Spinal cord (tissue), 10 donors: Measurements from ENCODE around the gene RNH1. TPM values are rescaled to one million over a fixed set of nuclear protein-coding genes. Genes with fewer than 3 reads are reported as not detected.
A peak's percentile ranks its signal among the peaks of the same experiment; 100 is the strongest.

Experiments
- DNase-seq, 6 donors: peaks; one replicate each; pipeline versions ENCODE4 v3.0.0 to v3.0.0-alpha.2; 2013 to 2015; ENCODE audit warnings: low spot score in 6 of 6, low read depth in 4 of 6
- H3K27ac ChIP-seq: one replicate; pipeline ENCODE4 v1.5.1; 2013; ENCODE audit warnings: low read depth, low read length, control low read depth
- H3K27me3 ChIP-seq: one replicate; pipeline ENCODE4 v1.6.1; 2013; ENCODE audit warnings: low read length; ENCODE audit not compliant: control insufficient read depth, insufficient read depth
- H3K36me3 ChIP-seq: one replicate; pipeline ENCODE4 v1.6.1; 2013; ENCODE audit warnings: low read length; ENCODE audit not compliant: control insufficient read depth, insufficient read depth
- H3K4me1 ChIP-seq: one replicate; pipeline ENCODE4 v1.6.1; 2013; ENCODE audit warnings: low read length; ENCODE audit not compliant: control insufficient read depth, insufficient read depth
- H3K4me3 ChIP-seq: one replicate; pipeline ENCODE4 v1.5.1; 2013; ENCODE audit warnings: low read depth, low read length, control low read depth
- H3K9me3 ChIP-seq: one replicate; pipeline ENCODE4 v1.6.1; 2013; ENCODE audit warnings: low read length; ENCODE audit not compliant: control insufficient read depth, insufficient read depth
- WGBS: methylation state at CpG from one replicate; pipeline ENCODE4 v1.1.5; 2013; ENCODE audit warnings: missing lambda C conversion rate; ENCODE audit not compliant: insufficient coverage; 5-methylcytosine and 5-hydroxymethylcytosine counted together
- polyA plus RNA-seq, 2 donors: library from polyadenylated mRNA; unstranded; fragments of 120-200 nt; gene quantifications; one replicate each; pipeline ENCODE4 v1.2.1, GENCODE V29; 2013; ENCODE audit not compliant: insufficient read length in 2 of 2
- total RNA-seq, 2 donors: library from RNA; depleted of rRNA in 1 of 2; stranded (reverse); fragments of 120-200 nt in 1 of 2; fragments of >200 nt in 1 of 2; gene quantifications; one replicate each; pipeline versions ENCODE4 v1.2.3 to v1.2.4, GENCODE V29; 2013 to 2014
- donor health status: healthy.

RNH1 gene
- total and polyA plus RNA-seq, 4 donors, result 62.8 to 119 (median 94.7) TPM

GRCh38 chr11:460331-461199 lies 46.5 kb downstream of the RNH1 start:
- no peaks in the 10 kb centered on the region for H3K9me3 ChIP-seq
- peaks cover 76% of the 10 kb centered on the region for H3K36me3 ChIP-seq
- H3K4me3 ChIP-seq, result peak overlapping the region; percentile 2
- WGBS, result 89% methylated on average over 41 of the region's 41 CpGs
- H3K4me1 ChIP-seq, result no peaks in the 10 kb centered on the region
- peak in 1 of 6 donors; percentile 36 for DNase-seq
- no peaks in the 10 kb centered on the region for H3K27me3 ChIP-seq
- H3K27ac ChIP-seq, result peak overlapping the region; percentile 80

DNA sequence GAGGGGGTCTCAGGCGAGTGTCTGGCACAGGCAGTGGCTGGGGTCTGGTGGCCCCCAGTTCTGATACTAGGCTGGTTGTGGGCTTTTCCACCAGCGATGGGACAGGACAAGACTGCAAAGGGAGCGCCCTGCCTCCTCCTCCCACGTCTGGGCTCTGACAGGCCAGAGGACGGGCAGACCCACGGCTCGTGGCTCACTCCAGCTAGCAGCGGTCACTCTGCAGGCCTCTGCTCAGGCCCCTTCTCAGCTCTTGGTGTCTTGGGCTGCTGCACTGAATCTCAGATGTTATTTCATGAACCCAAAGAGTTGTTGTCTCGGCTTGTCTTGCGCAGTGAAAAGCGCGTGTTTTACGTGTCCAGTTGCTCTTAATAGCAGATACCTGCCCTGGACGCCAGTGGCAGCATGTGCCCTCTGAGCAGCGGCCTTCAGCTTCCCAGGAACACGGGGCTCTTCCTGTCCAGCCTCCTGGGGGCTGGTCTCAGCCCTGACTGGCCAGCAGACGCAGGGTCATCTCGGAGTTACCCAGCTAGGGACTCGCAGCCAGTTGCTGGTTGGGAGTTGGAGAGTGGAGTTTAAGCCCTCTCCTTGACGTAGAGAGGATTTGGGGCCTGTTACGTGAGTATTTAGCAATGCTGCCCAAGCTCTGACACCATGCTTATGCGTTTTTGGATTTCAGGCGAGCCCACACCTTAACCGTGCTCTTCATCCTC lies 47.4 kb downstream of the RNH1 start:
- 95% methylated on average over 24 of the region's 24 CpGs for WGBS
- no peaks in the 10 kb centered on the region for H3K4me1 ChIP-seq
- no peak overlapping the region for H3K4me3 ChIP-seq
- H3K9me3 ChIP-seq, result no peaks in the 10 kb centered on the region
- peak overlapping the region; percentile 80 for H3K27ac ChIP-seq
- DNase-seq, result no peak
- H3K36me3 ChIP-seq, result peaks cover 80% of the 10 kb centered on the region
- no peaks in the 10 kb centered on the region for H3K27me3 ChIP-seq

DNA sequence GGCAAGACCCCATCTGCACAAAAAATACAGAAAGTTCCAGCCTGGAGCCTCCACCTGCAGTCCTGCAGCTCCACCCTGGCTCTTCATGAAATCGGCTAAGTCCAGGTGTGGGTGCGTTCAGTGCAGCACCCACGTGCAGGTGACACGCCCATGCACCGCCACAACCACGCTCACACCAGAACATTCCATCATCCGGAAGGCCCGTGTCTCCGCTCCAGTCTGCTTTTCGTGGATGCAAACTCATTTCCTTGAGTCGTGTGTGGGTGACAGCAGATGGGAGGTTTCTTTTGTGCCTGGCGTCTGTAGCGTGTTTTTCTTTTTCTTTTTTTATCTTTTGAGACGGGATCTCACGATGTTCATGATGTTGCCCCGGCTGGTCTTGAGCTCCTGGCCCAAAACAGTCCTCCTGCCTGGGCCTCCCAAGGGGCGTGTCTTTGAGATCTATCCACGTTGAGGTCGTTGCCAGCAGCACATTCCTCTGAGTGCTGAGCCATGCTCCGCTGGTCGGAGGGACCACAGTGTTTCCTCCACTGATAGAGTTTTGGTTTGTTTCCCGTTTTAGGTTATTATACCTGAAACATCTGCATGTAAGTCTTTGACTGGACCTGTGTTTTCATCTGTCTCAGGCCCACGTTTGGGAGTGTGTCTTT lies 49.8 kb downstream of the RNH1 start:
- H3K27me3 ChIP-seq, result no peaks in the 10 kb centered on the region
- H3K4me3 ChIP-seq, result no peak overlapping the region
- no peak for DNase-seq
- peaks cover 2% of the 10 kb centered on the region for H3K4me1 ChIP-seq
- no peak overlapping the region for H3K27ac ChIP-seq
- H3K36me3 ChIP-seq, result peaks cover 78% of the 10 kb centered on the region
- no peaks in the 10 kb centered on the region for H3K9me3 ChIP-seq
- 79% methylated on average over 15 of the region's 23 CpGs for WGBS

DNA sequence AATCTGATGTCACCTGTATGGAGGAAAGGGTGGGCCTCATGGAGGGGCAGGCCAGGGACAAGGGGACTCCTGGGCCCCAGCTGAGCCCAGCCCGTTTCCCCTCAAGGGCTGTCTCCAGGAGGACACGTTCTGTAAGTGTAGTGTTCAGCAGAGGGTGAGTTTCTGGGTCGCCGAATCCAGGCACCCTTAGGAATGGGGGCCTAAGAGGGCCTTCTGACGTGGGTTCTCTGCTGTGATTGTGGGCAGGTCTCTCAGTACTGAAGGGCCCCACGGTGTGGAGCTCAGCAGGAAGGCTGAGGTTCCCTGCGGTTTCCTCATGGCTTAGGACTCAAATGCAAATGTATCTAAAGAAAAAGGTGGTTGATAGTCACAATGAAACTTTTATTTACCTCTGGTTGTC lies 50.5 kb downstream of the RNH1 start:
- peaks cover 78% of the 10 kb centered on the region for H3K36me3 ChIP-seq
- WGBS, result 60% methylated on average over 6 of the region's 7 CpGs
- H3K9me3 ChIP-seq, result no peaks in the 10 kb centered on the region
- no peak overlapping the region for H3K27ac ChIP-seq
- no peaks in the 10 kb centered on the region for H3K27me3 ChIP-seq
- no peak overlapping the region for H3K4me3 ChIP-seq
- DNase-seq, result no peak
- H3K4me1 ChIP-seq, result peaks cover 9% of the 10 kb centered on the region

GRCh38 chr11:455566-456147 lies 51.4 kb downstream of the RNH1 start:
- DNase-seq, result no peak
- H3K4me1 ChIP-seq, result peaks cover 17% of the 10 kb centered on the region
- WGBS, result 84% methylated on average over 13 of the region's 23 CpGs
- peaks cover 73% of the 10 kb centered on the region for H3K36me3 ChIP-seq
- H3K27me3 ChIP-seq, result no peaks in the 10 kb centered on the region
- H3K27ac ChIP-seq, result no peak overlapping the region
- H3K9me3 ChIP-seq, result no peaks in the 10 kb centered on the region
- no peak overlapping the region for H3K4me3 ChIP-seq

DNA sequence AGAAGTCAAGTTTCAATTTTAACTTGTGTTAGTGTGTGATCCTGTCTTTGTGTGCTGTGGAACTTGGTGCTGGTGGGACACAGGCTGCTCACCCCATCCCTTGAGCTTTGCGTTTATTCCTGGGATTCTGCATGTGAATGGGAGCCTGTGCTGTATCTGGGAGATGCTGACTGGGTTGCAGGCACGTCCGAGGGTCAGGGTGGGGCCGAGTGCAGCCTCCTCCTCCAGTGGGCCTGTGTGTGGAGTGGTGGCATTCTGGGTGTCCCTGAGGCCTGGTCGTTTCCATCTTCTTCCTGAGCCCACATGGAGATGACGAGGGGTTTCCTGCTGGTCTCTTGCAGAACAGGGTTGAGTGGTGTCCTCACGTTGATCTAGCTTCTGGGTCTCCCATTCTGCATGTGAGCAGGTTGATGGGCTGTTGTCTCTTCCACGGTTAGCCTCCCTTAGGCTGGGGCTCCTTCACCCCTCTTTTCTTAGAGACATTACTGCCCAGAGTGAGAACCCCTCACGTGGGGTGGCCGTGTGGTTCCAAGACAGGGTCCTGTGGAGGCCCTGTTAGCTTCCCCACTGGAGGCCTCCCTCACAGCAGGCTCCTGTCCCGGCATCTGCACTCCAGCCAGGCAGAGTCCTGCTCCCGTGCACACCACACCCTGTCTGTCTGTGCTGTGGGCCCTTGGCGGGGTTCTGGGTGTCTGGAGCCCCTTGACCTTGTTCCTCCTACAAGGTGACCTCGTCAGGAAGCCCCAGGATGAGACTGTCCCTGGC lies 52.1 kb downstream of the RNH1 start:
- Histone ChIP-seq H3K27me3 (no peaks in the 10 kb centered on the region), H3K4me1 (peaks cover 17% of the 10 kb centered on the region), H3K36me3 (peaks cover 67% of the 10 kb centered on the region), H3K27ac (no peak overlapping the region), H3K4me3 (no peak overlapping the region), H3K9me3 (no peaks in the 10 kb centered on the region)
- no peak for DNase-seq
- 76% methylated on average over 14 of the region's 14 CpGs for WGBS

GRCh38 chr11:454043-454442 lies 53.0 kb downstream of the RNH1 start:
- 96% methylated on average over 9 of the region's 9 CpGs for WGBS

GRCh38 chr11:453564-453963 lies 53.5 kb downstream of the RNH1 start:
- no peak for DNase-seq
- no peaks in the 10 kb centered on the region for H3K9me3 ChIP-seq
- H3K27ac ChIP-seq, result no peak overlapping the region
- no peaks in the 10 kb centered on the region for H3K27me3 ChIP-seq
- 91% methylated on average over 13 of the region's 13 CpGs for WGBS
- H3K4me1 ChIP-seq, result peaks cover 29% of the 10 kb centered on the region
- no peak overlapping the region for H3K4me3 ChIP-seq
- peaks cover 59% of the 10 kb centered on the region for H3K36me3 ChIP-seq

More at GRCh38 chr11:454043-454442, 53.0 kb downstream of the RNH1 start:
- H3K4me1 ChIP-seq, result peaks cover 26% of the 10 kb centered on the region
- no peak for DNase-seq
- H3K9me3 ChIP-seq, result no peaks in the 10 kb centered on the region
- peaks cover 59% of the 10 kb centered on the region for H3K36me3 ChIP-seq
- no peak overlapping the region for H3K27ac ChIP-seq
- H3K4me3 ChIP-seq, result no peak overlapping the region
- no peaks in the 10 kb centered on the region for H3K27me3 ChIP-seq
